Glomerular visceral epithelial cell (primary cell): ENCODE measurements around the gene LGR6.
A peak's percentile ranks its signal among the peaks of the same experiment; 100 is the strongest.

Source experiments
- DNase-seq: peaks from one replicate; pipeline ENCODE4 v3.0.0-alpha.2; 2016; ENCODE audit errors: extremely low spot score

LGR6 gene

DNA sequence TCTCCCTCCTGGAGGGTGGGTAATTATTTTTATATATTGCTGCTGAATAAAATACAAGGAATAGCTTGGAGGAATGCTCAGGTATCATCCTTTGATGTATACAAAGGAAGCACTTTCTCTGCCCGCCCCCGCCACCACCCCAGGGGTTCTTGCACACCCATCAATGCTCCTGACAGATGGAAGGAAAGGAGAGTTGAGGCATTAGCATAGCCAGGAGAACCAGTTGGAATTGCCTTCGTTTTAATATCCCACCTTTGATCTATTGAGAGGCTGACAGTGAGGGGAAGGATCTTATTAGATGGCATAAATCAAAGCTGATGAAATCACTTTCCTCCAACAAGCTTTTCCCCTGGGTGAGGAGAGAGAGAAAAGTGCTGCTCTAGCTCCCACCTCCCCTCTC lies 71.1 kb downstream of the LGR6 start:
- DNase-seq, result no peak

DNA sequence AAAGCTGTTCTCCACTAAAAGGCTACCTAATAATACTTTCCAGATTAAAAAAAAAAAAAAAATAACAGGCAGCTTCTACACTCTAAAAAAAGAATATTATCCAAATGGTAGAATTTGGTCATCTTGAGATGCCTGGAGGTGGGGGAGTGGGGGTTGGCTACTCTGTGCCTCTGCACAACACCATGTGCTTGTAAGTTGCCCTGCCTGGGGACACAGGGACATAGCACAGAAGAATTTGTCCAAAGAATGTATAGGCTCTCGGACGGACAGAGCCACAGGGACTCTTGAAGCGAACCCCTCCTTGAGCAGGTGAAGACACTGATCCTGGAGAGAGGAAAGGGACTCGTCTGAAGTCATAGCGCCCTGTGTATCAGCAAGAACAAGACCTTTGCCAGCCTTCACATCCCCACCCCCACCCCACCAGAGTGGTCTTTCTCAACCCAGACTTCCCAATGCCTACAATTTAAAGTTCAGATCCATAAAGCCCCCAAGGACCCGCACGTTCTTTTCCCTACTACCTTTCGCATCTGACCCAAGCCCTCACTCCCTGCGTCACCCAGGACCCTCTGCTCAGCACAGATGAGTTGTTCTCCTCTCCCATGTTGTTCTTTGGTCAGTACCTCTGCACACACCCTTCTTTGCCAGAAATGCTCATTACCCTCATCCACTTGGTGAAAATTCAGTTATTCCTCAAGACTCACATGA lies 72.6 kb downstream of the LGR6 start:
- no peak for DNase-seq

DNA sequence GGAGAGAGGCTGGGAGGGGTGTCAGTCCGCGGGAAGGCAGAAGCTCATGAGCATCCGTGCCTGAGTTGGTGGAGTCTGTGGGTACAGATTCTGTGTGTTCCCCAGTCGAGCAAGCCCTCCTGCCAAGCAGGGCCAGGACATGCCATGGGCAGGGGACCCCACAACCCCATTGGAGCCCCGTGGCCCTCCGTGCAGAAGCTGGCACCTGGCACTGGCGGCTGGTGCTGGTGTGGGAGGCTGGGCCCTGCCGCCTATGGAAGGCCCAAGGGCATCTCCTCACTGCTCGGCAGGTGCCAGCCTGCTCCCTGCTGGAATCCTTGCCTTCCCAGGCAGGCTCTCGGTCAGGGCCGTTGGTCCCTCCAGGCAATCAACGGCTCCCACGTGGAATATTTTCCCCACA lies 74.4 kb downstream of the LGR6 start:
- no peak for DNase-seq

DNA sequence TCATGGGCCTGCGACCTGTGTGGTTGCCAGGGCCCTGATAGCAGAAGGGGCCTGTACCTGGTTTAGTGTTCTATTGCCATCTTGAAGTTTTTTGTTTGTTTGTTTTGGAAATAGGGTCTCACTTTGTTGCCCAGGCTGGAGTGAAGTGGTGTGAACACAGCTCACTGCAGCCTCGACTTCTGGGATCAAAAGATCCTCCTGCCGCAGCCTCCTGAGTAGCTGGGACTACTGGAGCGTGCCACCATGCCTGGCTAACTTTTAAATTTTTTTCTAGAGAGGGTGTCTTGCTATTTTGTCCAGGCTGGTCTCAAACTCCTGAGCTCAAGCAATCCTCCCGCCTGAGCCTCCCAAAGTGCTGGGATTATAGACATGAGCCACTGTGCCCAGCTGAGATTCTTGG lies 75.2 kb downstream of the LGR6 start:
- no peak for DNase-seq

DNA sequence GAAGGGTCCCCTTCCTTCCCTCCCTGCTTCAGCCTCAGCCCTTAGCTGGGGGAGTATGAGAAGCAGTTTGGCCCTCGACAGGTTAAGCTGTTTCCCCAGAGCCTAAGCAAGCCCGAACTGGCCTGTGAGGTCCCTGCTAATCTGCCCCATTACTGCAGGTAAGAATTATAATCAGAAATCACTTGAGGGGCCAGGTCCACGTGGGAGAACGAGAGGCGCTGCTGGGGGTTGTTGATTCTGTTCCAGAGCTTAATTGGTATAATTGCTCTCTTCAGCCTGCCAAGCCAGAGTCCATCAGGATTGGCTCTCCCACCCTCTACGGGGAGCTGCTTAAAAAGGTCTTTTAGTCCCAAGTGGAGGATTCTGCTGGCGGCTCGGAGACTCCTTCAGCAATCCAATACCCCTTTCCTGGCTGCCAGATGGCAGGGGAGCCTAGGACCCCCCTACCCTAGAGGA lies 77.3 kb downstream of the LGR6 start:
- DNase-seq, result no peak

DNA sequence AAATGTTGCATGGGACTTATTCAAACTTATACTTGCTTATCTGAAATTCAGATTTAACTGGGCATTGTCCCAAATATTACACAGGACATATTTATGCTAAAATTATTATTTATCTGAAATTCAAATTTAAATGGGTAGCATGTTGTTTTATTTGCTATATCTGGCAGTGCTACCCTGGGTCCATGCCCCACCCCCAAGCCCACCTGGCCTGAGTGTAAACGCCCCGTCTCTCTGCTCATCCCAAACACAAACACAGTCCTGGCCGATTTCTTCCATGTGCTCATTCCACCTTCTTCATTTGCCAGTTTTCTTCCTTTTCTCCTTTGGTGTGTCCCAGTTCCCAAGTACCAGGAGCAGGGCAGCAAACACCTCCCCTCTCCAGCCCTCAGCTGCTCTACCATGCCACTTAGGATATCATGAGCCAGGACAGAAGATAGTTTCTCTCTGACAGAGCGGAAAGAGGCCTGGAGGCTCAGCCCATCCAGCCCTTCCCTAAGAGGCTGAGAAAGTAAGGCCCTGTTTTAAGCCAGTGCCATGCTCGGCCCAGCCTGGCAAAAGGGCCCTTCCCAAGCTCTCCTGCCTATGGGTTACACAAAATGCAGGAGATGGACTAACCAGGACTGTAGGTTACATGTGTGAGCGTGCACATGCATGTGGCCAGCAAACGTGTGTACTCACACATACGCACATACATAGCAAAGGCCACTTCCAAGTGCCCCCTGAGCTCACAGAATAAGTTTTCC lies 78.7 kb downstream of the LGR6 start:
- DNase-seq, result no peak

DNA sequence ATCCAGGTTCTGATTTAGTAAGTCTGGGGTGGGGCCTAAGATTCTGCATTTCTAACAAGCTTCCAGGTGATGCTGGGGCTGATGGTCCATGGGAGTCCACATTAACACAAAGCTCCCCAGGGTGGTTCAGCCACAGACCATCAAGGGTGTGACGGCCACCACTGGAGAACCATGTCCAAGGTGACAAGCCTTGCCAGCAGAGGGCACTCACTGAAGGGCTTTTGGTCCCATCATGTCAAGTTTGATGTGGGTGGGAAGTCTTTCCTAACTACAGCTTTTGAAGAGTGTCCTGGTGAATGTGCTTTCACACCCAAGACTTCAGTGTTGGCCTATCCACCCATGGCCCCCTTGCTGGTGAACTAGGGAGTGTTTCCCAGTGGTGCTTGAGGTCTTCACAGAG lies 81.0 kb downstream of the LGR6 start:
- peak; percentile 54 for DNase-seq

DNA sequence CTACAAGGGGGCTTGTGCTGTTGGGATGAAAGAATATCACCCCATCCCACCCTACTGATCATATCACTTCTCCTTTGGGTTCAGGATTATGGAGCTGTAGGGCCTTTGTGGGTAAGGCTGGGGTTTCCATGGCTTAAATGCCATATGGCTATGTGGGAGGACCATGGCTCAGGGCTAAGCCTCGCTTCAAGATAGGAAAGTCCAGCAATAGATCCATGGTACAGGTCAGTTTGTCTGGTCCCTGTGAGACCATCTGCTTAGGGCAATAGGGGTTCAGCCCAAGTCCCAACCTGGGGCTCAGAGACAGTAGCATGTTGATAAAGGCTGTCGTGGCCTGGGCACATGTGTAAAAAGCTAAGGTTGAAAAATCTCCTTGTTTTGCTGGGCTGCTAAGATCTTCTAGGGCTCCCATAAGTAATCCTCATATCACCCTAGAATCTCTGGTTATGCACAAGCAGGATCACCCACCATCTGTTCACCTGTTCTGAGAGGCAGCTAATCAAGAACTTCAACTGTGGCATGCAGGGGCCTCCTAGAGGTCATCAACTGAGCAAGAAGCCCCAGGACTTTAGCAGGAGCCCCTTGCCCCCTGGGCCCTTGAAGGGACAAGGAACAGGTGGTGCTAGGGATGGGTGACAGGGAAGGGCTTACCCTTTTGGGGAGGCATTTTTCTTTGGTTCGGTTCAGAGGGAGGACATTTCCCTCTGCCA lies 81.6 kb downstream of the LGR6 start:
- no peak for DNase-seq

DNA sequence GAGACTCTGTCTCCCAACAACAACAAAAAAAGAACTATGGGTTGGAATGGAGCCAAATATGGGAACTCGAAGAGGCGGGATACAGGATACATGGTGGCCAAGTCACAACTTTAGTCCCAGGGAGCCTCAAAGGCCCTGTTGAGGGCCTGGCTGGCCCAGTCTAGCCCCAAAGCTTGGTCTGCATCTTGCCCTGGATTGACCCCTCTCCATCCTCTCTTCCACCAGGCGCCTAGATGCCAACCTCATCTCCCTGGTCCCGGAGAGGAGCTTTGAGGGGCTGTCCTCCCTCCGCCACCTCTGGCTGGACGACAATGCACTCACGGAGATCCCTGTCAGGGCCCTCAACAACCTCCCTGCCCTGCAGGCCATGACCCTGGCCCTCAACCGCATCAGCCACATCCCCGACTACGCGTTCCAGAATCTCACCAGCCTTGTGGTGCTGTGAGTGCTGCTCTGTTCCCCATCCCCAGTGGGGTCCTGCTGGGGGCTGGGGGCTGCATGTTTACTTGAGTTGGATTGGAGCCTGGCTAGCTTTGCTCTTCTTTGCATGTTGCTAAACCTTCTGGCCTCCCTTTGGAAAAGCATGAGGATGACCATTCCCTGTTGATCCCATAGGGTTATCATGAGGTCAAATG lies 82.6 kb downstream of the LGR6 start:
- DNase-seq, result no peak

DNA sequence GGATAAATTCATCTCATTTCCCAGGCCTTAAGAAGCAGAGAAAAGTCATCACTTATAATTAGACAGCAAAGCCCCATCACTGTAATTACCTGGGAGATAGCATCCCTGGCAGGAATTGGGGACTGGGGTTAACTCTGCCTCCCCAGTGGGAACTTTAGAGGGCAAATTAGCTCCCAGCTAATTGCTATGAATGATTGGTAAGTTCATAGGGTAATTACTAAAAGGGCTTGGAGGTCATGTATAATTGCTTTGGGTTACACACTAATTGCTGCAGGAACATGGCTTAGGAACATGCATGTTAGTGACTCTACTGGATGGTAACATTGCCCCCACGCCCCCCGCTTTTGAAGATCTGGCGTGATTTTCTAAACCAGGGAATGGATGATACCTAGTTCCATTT lies 83.3 kb downstream of the LGR6 start:
- DNase-seq, result no peak

DNA sequence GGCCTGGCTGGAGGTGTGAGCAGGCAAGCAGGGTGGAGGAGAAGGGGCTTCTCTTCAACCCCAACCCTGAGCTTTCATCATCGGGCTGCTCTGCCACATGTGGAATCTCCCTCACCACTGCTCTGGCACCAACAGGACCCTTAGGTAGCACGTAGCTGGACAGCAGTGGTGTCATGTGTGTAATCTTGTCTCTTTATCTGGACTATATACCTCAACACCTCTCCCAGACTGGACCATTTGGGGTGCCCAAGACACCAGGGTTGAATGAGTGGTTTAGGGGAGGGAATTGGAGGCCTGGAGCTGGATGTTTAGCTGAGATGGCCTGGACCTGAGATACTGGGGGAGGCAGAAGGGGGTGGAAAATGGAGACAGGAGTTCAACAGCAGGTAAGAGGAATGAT lies 85.2 kb downstream of the LGR6 start:
- DNase-seq, result no peak

DNA sequence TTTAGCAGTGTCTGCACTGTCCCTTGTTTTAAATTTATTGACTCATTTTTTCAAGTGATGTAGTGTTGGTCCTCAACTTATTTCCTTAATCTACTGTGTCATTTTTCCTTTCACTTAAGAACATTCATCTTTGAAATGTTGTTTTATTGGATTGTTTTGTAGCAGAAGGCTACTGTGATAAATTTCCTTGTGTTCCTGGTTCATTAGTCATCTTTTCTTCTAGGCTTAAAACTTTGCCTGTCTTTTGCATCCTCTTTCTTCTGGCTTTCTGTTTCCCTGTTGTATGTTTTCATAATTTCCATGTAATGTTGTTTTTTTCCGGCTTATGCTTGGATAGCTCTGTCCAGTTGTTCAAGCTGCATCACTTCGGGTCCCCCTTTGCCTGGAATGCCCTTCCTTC lies 86.2 kb downstream of the LGR6 start:
- no peak for DNase-seq

DNA sequence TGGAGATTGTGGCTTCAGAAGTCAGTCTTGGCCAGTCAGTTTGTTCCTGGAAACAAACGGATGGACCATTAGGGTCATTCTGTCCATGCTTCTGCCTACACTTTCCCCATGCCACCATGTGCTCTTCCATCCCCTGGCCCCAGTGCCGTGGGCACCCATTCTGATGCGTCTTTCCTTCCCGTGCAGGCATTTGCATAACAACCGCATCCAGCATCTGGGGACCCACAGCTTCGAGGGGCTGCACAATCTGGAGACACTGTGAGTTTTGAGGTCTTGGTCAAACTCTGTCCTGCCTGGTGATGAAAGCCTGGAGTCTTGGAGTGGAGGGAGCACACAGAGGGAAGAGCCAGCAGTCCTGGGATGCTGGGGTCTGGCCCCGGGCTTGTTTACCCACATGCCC lies 87.0 kb downstream of the LGR6 start:
- DNase-seq, result no peak

DNA sequence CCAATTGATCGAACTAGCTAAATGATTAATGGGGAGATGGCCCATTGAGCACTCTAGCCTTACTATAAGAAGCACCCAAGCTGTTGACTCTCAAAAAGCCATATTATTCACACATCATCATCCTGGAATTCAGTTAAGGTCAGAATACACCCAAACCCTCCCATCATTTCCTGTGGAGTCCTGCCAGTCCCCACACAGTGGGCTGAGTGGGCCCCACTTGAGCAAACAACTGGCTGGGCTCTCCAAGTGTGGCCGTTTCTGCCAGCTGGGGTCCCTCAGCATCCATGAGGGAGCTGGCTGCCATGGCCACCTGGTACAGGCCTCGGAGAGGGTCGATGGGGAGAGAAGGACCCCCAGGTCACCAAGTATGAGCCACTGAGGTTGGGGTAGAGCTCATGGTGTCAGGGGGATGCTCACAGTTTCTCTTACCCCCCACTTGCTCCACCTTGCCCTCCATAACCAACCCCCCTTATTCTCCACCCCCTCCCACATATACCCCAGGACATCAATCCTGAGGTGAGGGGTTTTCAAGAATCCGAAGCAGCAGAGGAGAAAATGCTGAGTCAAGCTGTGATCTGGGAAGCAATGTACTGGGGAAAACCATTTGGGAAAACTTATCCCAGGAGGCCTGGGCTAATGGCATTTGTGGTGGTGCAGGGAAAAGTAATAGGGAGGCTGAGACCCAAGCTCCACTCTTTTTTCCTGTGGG lies 87.9 kb downstream of the LGR6 start:
- peak; percentile 81 for DNase-seq

DNA sequence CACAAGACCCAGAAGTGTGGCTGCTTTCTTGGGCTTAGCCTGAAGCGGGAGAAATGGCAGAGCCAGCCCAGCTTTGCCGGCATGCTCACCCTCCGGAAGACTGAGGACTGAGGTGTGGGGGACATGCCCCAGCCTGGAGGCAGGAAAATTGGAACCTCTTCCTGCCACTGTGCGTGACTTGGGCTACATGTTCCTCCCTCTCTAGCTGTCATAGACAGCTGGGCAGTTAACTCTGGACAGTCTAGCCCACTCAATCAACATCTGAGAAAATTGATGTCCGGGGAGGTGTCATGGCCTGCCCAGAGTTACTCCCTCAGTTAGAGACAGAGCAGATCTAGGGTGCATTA lies 88.4 kb downstream of the LGR6 start:
- no peak for DNase-seq

DNA sequence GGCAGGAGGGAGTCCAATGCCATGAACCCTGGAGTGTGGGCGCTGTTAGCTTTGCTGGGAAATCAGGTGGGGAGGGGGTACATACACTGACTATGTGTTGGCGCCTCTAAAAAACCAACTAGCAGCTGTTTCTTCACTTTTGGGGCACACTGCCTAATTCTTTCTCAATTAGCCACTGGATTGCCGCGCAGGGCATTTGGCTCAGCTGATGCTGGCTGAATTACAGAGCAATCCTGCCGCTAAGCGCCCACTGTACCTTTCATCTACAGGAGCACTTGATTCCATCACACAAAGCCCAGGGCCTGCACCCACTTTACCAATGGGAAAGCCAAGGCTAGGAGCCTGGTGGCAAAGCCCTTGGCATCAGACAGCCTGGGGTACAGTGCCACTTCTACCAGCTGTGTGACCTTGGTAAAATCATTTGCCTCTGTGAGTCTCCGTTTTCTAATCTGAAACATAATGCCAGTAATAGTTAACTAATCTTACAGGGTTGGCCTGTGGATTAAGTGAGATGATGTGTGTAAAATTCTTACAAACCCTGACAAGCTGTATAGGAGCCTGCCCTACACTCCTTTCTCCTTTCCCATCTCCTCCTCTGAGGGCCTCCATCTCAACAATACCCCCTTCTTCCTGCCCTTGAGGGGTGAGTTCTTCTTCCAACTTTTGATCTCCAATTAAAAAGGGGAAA lies 89.1 kb downstream of the LGR6 start:
- DNase-seq, result no peak

DNA sequence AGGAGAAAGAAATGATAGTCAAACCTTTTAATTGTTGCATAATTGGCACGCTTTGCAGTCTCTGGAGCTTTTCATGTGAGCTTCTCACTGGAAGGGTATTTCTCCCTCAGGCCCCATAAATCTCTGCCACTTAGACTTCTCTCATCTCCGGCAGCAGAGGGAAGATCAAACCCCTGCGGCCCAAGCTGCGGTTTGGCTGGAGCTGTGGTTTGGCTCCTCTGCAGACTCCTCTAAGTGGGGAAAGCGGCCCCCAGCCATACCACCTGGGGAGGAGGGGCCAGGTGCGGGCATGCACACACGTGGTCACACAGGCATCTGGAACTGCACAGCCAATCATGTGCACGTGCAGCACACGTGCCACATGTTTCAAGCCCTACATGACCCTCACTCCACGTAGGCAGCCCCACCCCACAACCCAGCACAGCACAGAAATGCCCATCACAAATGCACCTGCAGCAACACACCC lies 89.8 kb downstream of the LGR6 start:
- peak; percentile 94 for DNase-seq

DNA sequence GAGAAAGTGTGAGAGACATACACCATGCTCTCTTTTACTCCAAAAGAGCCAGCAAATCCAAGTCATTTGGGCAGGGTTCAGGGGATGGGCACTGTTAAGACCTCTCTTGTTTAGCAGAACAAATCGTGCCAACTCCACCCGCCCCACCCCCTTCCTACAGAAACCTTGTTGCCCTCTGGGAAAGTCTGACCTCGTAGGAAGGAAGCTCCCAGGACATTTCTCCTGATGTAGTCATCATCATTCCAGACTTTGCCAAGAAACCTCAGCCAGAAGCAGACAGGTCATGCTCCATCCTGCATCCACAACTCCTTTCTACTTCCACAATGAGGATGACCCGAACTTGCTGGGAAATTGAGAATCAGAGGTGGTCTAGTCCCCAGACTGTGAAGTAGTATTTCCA lies 90.4 kb downstream of the LGR6 start:
- peak; percentile 87 for DNase-seq

DNA sequence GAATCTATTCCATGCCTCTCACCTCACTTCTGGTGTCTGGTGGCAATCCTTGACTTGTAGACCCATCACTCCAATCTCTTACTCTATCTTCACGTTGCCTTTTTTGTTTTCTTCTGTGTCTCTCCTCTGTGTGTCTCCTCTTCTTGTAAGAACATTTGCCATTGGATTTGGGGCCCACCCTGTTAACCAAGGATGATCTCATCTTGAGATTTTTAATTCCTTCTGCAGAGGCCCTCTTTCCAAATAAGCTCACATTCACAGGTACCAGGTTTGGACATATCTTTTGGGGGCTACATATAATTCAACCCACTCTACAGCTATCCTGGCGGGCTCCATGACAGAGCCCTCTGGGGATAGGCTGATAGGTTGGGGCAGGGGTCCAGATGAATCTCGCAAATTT lies 92.3 kb downstream of the LGR6 start:
- no peak for DNase-seq

DNA sequence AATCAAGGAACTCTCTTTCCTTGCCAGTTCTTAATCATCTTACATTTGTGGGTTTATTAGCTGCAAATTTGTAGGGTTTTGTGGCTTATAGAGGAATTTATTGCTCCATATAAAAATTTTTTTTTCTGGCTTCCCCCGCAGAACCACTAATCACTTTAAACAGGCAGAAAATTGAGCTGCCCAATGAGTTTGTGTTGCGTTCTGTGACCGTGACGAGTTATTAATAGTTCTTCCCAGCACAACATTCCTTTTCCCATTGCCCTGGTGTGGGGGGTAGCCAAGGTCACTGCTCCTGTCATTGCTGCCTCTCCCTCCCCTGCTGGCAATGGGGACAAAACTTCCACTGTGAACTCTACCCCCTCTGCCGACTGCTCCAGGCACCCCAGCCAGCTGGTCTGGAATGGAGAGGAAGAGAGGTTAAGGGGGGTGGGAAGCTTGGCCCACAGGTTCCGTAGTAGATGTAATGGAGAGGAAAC lies 93.1 kb downstream of the LGR6 start:
- peak; percentile 32 for DNase-seq

DNA sequence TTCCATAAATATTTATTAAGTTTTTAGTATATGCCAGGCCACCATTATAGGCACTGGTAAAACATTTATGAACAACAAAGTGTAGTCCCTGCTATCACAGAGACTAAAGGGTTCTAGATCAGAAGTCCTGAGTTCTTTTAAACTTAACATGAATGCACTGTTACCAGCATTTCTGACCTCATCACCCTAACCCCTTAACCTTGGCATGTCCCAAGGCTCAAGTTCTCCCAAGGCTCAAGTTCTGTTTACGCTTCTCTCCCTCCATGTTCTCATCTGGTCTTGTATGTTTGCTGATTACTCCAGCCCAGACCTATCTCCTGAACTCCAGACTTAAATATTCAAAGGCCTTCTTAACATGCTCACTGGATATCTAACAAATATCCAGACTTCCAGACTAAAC lies 93.6 kb downstream of the LGR6 start:
- no peak for DNase-seq
